Endothelial cell of umbilical vein (primary cell): ENCODE results near the gene OPA3. TPM values are rescaled to one million over a fixed set of nuclear protein-coding genes. Genes with fewer than 3 reads are reported as not detected.
A peak's percentile ranks its signal among the peaks of the same experiment; 100 is the strongest.

Experiments
- BruUV-seq: library from RNA; stranded (reverse); fragments of 400-500 nt; replicated peaks from 2 replicates; lab custom pipeline; 2021; lab: Mats Ljungman, UMichigan
- CTCF ChIA-PET: fragments of 300-600, 350-600 bp; sonication (Branson Sonifier 250); formaldehyde crosslinking; loops from one replicate; lab custom pipeline; 2021; ENCODE audit warnings: antibody characterized with exemption, inconsistent platforms; lab: Charles Lee
- POLR2A ChIA-PET: fragments of 300-600, 350-600 bp; sonication (Branson Sonifier 250); formaldehyde crosslinking; loops from one replicate; lab custom pipeline; 2021; ENCODE audit warnings: antibody characterized with exemption, inconsistent platforms; lab: Charles Lee
- DNase-seq: peaks from one replicate; pipeline ENCODE4 v3.0.0-alpha.2; 2011; ENCODE audit warnings: low read depth, low spot score
- FAIRE-seq: peaks from 2 replicates; lab custom pipeline; 2011; peaks lifted over from hg19 to GRCh38; lab: Jason Lieb, UNC
- H2AFZ ChIP-seq: 2 replicates; pipeline ENCODE4 v1.6.0; 2012; ENCODE audit warnings: low read depth, low read length, control low read depth, inconsistent platforms
- H3K27ac ChIP-seq: 2 replicates; pipeline ENCODE4 v1.5.1; 2011; ENCODE audit warnings: low read depth, mild to moderate bottlenecking, control low read depth, low read length, moderate library complexity; ENCODE audit not compliant: insufficient read depth
- H3K27me3 ChIP-seq, 2 experiments: 2 replicates each; pipeline versions ENCODE4 v1.6.0 to v1.6.1; 2011; ENCODE audit warnings: low read length in 2 of 2, mixed read lengths in 1 of 2; ENCODE audit not compliant: control insufficient read depth in 2 of 2, insufficient read depth in 2 of 2
- H3K36me3 ChIP-seq, 2 experiments: 2 replicates in 1 of 2; 3 replicates in 1 of 2; pipeline ENCODE4 v1.5.1; 2011; ENCODE audit warnings: low read length in 2 of 2, mild to moderate bottlenecking in 1 of 2, moderate library complexity in 1 of 2; ENCODE audit not compliant: control insufficient read depth in 2 of 2, insufficient read depth in 2 of 2; ENCODE audit errors: extremely low read depth in 1 of 2
- H3K4me1 ChIP-seq: 3 replicates; pipeline ENCODE4 v1.5.1; 2011; ENCODE audit warnings: mild to moderate bottlenecking, low read length; ENCODE audit not compliant: control insufficient read depth, insufficient read depth; ENCODE audit errors: extremely low read depth
- H3K4me2 ChIP-seq: 2 replicates; pipeline ENCODE4 v1.6.1; 2011; ENCODE audit warnings: low read length, control low read depth, mixed read lengths; ENCODE audit not compliant: insufficient read depth
- H3K4me3 ChIP-seq, 3 experiments: fragments of 200-600 bp in 1 of 3; sonication (generic), shearing (Covaris generic) in 1 of 3; replicated peaks in 1 of 3; 2 replicates each; pipeline ENCODE4 v1.5.1; 2011 to 2016; ENCODE audit warnings: control low read depth in 3 of 3, low read length in 3 of 3, mild to moderate bottlenecking in 2 of 3, inconsistent platforms in 1 of 3, low read depth in 1 of 3, moderate library complexity in 1 of 3; ENCODE audit not compliant: insufficient read depth in 1 of 3
- H3K79me2 ChIP-seq: 2 replicates; pipeline ENCODE4 v1.6.0; 2012; ENCODE audit warnings: low read length, inconsistent platforms; ENCODE audit not compliant: control insufficient read depth, insufficient read depth
- H3K9ac ChIP-seq: replicated peaks from 2 replicates; pipeline ENCODE3; 2011; ENCODE audit warnings: low read length, control low read depth; ENCODE audit not compliant: insufficient read depth; ENCODE audit errors: extremely low read depth
- H3K9me1 ChIP-seq: replicated peaks from 3 replicates; pipeline ENCODE4 v1.6.0; 2011; ENCODE audit warnings: mild to moderate bottlenecking, low read length; ENCODE audit not compliant: control insufficient read depth, insufficient read depth; ENCODE audit errors: extremely low read depth
- H3K9me3 ChIP-seq: replicated peaks from 2 replicates; pipeline ENCODE4 v1.5.1; 2012; ENCODE audit warnings: low read length, inconsistent platforms; ENCODE audit not compliant: control insufficient read depth, insufficient read depth
- H4K20me1 ChIP-seq: replicated peaks from 2 replicates; pipeline ENCODE3; 2011; ENCODE audit warnings: mild to moderate bottlenecking, low read length; ENCODE audit not compliant: control insufficient read depth, insufficient read depth; ENCODE audit errors: extremely low read depth
- CTCF ChIP-seq, 2 donors: IDR thresholded peaks; 1 replicate in 1 of 2; 2 replicates in 1 of 2; pipeline ENCODE4 v1.5.1; 2011; ENCODE audit warnings: low read length in 2 of 2, mild to moderate bottlenecking in 2 of 2, moderate library complexity in 2 of 2, control low read depth in 1 of 2, inconsistent platforms in 1 of 2, low read depth in 1 of 2; ENCODE audit not compliant: insufficient read depth in 1 of 2; ENCODE audit errors: extremely low read depth in 1 of 2
- MAX ChIP-seq: IDR thresholded peaks from 2 replicates; pipeline ENCODE4 v1.6.1; 2011; ENCODE audit not compliant: insufficient read depth, insufficient read length
- MYC ChIP-seq: IDR thresholded peaks from one replicate; pipeline ENCODE4 v1.6.1; 2011; ENCODE audit warnings: mild to moderate bottlenecking, low read depth, low read length
- POLR2A ChIP-seq: IDR thresholded peaks from 2 replicates; pipeline ENCODE4 v1.6.1; 2012; ENCODE audit warnings: low read depth, mild to moderate bottlenecking, control low read depth, low read length
- POLR2AphosphoS5 ChIP-seq: IDR thresholded peaks from 2 replicates; pipeline ENCODE4 v1.6.1; 2012; ENCODE audit warnings: low read depth, mild to moderate bottlenecking, control low read depth, low read length, moderate library complexity; ENCODE audit not compliant: insufficient read depth
- dilution Hi-C: fragments of 300-500 bp; cut with MboI; formaldehyde crosslinking; loops from one replicate; pipeline ENCODE4 v1.15.0; 2019; ENCODE audit warnings: low sequenced_read_pairs; ENCODE audit not compliant: extremely low pct_ligation_motif_present
- intact Hi-C: fragments of 100-400 bp; cut with micrococcal nuclease; formaldehyde crosslinking; loops from one replicate; pipeline ENCODE4 v1.10.0; 2022
- polyA plus RNA-seq, 4 experiments: library from polyadenylated mRNA; depleted of rRNA in 3 of 4; stranded (reverse) in 3 of 4; unstranded in 1 of 4; fragments of >200 nt; gene quantifications; 2 replicates each; pipeline versions ENCODE4 v1.2.1 to v1.2.3, GENCODE V29; 2011 to 2012; ENCODE audit warnings: missing spikeins in 1 of 4
- total RNA-seq: library from RNA; stranded (reverse); gene quantifications from 2 replicates; pipeline ENCODE4 v1.2.3, GENCODE V29; 2021

The OPA3 gene
- total and polyA plus RNA-seq, 2 donors (not counting 3 experiments of a cell fraction or from before 2014, with no cell fraction given) = 15.4 to 16.0 TPM

- no peaks in the 10 kb centered on the region for H3K9me3 ChIP-seq
- intact Hi-C loops (no loop called here), dilution Hi-C loops (no loop called here)
- H3K4me3 ChIP-seq = no peak overlapping the region
- H3K27me3 ChIP-seq = no peaks in the 10 kb centered on the region
- H3K4me2 ChIP-seq = no peak overlapping the region
- FAIRE-seq (peak; percentile 21), DNase-seq (no peak)
- no peaks in the 10 kb centered on the region for H3K9me1 ChIP-seq
- ChIA-PET POLR2A (no interaction called here), CTCF (interaction anchor here (1.0 kb wide), 1 partner anchor 33 kb away, joined by 3 read pairs; no protein-coding TSS in a partner anchor)
- H3K79me2 ChIP-seq = no peaks in the 10 kb centered on the region
- no peak overlapping the region for H3K27ac ChIP-seq
- H3K9ac ChIP-seq = no peak overlapping the region
- BruUV-seq = no TSS peak
- H3K36me3 ChIP-seq = peaks cover 0 to 6% of the 10 kb centered on the region in 2 experiments
- no peak overlapping the region for H2AFZ ChIP-seq
- no peaks in the 10 kb centered on the region for H4K20me1 ChIP-seq
- H3K4me1 ChIP-seq = peaks cover 13% of the 10 kb centered on the region
- TF ChIP-seq POLR2AphosphoS5 (no peak), MYC (no peak), POLR2A (no peak)
Observed at GRCh38 chr19:45608948-45609347, 24.3 kb upstream of the OPA3 start.

GRCh38 chr19:45607071-45608029 is 22.7 kb upstream of the OPA3 start:
- peak; percentile 84 for DNase-seq
- Histone ChIP-seq H3K4me3 (peak overlapping the region in 2 of 3 experiments; percentile 5 to 23), H4K20me1 (no peaks in the 10 kb centered on the region), H3K79me2 (no peaks in the 10 kb centered on the region), H3K4me1 (peaks cover 9% of the 10 kb centered on the region), H2AFZ (peak overlapping the region; percentile 95), H3K9me1 (no peaks in the 10 kb centered on the region), H3K9me3 (no peaks in the 10 kb centered on the region), H3K4me2 (peak overlapping the region; percentile 44), H3K27me3 (no peaks in the 10 kb centered on the region), H3K27ac (peak overlapping the region; percentile 64), H3K9ac (peak overlapping the region; percentile 39), H3K36me3 (no peaks in the 10 kb centered on the region)
- ChIA-PET CTCF (interaction anchor here (0.8 to 6.6 kb wide), 8 partner anchors 9 to 92 kb away, joined by 3 to 81 read pairs (median 4); no protein-coding TSS in a partner anchor), POLR2A (no interaction called here)
- dilution Hi-C loops = no loop called here
- BruUV-seq = no TSS peak
- intact Hi-C loops = loop anchor here (1.0 kb wide), 1 partner anchor 35 kb away; no protein-coding TSS in a partner anchor
- peak; percentile 38 for TF ChIP-seq POLR2A
- TF ChIP-seq MYC = no peak
- peak; percentile 41 for TF ChIP-seq POLR2AphosphoS5
- TF ChIP-seq CTCF (IDR thresholded peaks at IDR 0.05; ENCODE audit: extremely low read depth in 1 of 2, insufficient read depth in 1 of 2, low read depth in 1 of 2, low read length in 2 of 2) = peak; percentile 89 to 90
- TF ChIP-seq MAX = peak; percentile 91
- peak; percentile 94 for FAIRE-seq
